Thoracic aorta (tissue), 2 donors: ENCODE data around the gene KRR1. TPM values are rescaled to one million over a fixed set of nuclear protein-coding genes. Genes with fewer than 3 reads are reported as not detected.
A peak's percentile ranks its signal among the peaks of the same experiment; 100 is the strongest.
"Not testable (repeated sequence)": the region's sequence is repeated elsewhere in the genome, so short reads cannot be mapped to it uniquely, and the experiment has no call there.

ENCODE experiments used
- ATAC-seq: fragments of 150-250 bp; one replicate; pipeline ENCODE4 v1.8.0; 2017; ENCODE audit warnings: low read depth; ENCODE audit not compliant: insufficient number of reproducible peaks, low FRiP score
- DNase-seq: peaks from one replicate; pipeline ENCODE4 v3.0.0-alpha.2; 2020; ENCODE audit warnings: low spot score
- H3K27ac ChIP-seq, 2 donors: fragments of 200-600 bp; sonication (generic); 1 replicate in 1 of 2; 2 replicates in 1 of 2; pipeline ENCODE4 v1.5.1; 2016; ENCODE audit warnings: mild to moderate bottlenecking in 2 of 2, moderate library complexity in 2 of 2
- H3K27me3 ChIP-seq: fragments of 200-600 bp; sonication (generic); replicated peaks from 2 replicates; pipeline ENCODE4 v1.6.0; 2016; ENCODE audit warnings: mild to moderate bottlenecking; ENCODE audit not compliant: insufficient read depth
- H3K36me3 ChIP-seq: fragments of 200-600 bp; sonication (generic); one replicate; pipeline ENCODE4 v1.5.1; 2016
- H3K4me1 ChIP-seq, 2 donors: fragments of 200-600 bp; sonication (generic); 1 replicate in 1 of 2; 2 replicates in 1 of 2; pipeline versions ENCODE4 v1.5.1 to v1.6.0; 2016; ENCODE audit warnings: low read depth in 2 of 2, mild to moderate bottlenecking in 1 of 2; ENCODE audit not compliant: control insufficient read depth in 1 of 2
- H3K4me3 ChIP-seq: fragments of 200-600 bp; sonication (generic); 2 replicates; pipeline ENCODE4 v1.5.1; 2016; ENCODE audit warnings: mild to moderate bottlenecking
- H3K9me3 ChIP-seq: fragments of 200-600 bp; sonication (generic); 2 replicates; pipeline ENCODE4 v1.5.1; 2016
- CTCF ChIP-seq: fragments of 200-600 bp; sonication (generic); IDR thresholded peaks from one replicate; pipeline ENCODE4 v1.5.1; 2019; ENCODE audit warnings: antibody characterized with exemption
- total RNA-seq, 2 donors: library from RNA; depleted of rRNA; stranded (reverse); fragments of >200 nt; gene quantifications; one replicate each; pipeline versions ENCODE4 v1.1.0 to v1.2.3, GENCODE V29; 2016

The KRR1 gene
- total RNA-seq, 2 donors from 2014 or later: 30.6 to 46.8 TPM

- Histone ChIP-seq H3K4me1 (peaks cover 31 to 43% of the 10 kb centered on the region in 2 donors), H3K27me3 (no peaks in the 10 kb centered on the region), H3K36me3 (peaks cover 3% of the 10 kb centered on the region), H3K27ac (peak overlapping the region in 1 of 2 donors; percentile 29), H3K4me3 (no peak overlapping the region), H3K9me3 (no peaks in the 10 kb centered on the region)
- no peak for TF ChIP-seq CTCF
- DNase-seq (no peak), ATAC-seq (no peak)
These were observed 21.7 kb downstream of the KRR1 start for GRCh38 chr12:75489613-75490210.

- peak overlapping the region in 1 of 2 donors; percentile 29 for H3K27ac ChIP-seq
- no peaks in the 10 kb centered on the region for H3K9me3 ChIP-seq
- H3K36me3 ChIP-seq: peaks cover 3% of the 10 kb centered on the region
- ATAC-seq (no peak), DNase-seq (no peak)
- H3K4me3 ChIP-seq: no peak overlapping the region
- TF ChIP-seq CTCF: no peak
- peaks cover 36 to 48% of the 10 kb centered on the region in 2 donors for H3K4me1 ChIP-seq
- no peaks in the 10 kb centered on the region for H3K27me3 ChIP-seq
These were observed 22.2 kb downstream of the KRR1 start for GRCh38 chr12:75489187-75489586.

- peaks cover 41 to 54% of the 10 kb centered on the region in 2 donors for H3K4me1 ChIP-seq
- no peaks in the 10 kb centered on the region for H3K9me3 ChIP-seq
- DNase-seq (no peak), ATAC-seq (no peak)
- TF ChIP-seq CTCF: peak; percentile 30
- no peak overlapping the region for H3K4me3 ChIP-seq
- H3K36me3 ChIP-seq: peaks cover 3% of the 10 kb centered on the region
- H3K27ac ChIP-seq: peak overlapping the region in 1 of 2 donors; percentile 29
- no peaks in the 10 kb centered on the region for H3K27me3 ChIP-seq
These were observed 22.9 kb downstream of the KRR1 start for GRCh38 chr12:75488553-75488952.

GRCh38 chr12:75487308-75487707 is 24.1 kb downstream of the KRR1 start:
- DNase-seq (no peak), ATAC-seq (no peak)
- H3K9me3 ChIP-seq: no peaks in the 10 kb centered on the region
- no peak for TF ChIP-seq CTCF
- H3K36me3 ChIP-seq: no peaks in the 10 kb centered on the region
- peak overlapping the region in 1 of 2 donors; percentile 17 for H3K27ac ChIP-seq
- no peak overlapping the region for H3K4me3 ChIP-seq
- H3K4me1 ChIP-seq: peaks cover 41 to 63% of the 10 kb centered on the region in 2 donors
- no peaks in the 10 kb centered on the region for H3K27me3 ChIP-seq

GRCh38 chr12:75484450-75484849 is 27.0 kb downstream of the KRR1 start:
- H3K4me1 ChIP-seq: peaks cover 41 to 66% of the 10 kb centered on the region in 2 donors
- not testable (repeated sequence) for H3K36me3 ChIP-seq, H3K9me3 ChIP-seq, DNase-seq, ATAC-seq, H3K27me3 ChIP-seq
- peak overlapping the region; percentile 88 to 89 for H3K27ac ChIP-seq
- peak overlapping the region; percentile 77 for H3K4me3 ChIP-seq

GRCh38 chr12:75483431-75483830 is 28.0 kb downstream of the KRR1 start:
- DNase-seq (no peak), ATAC-seq (no peak)
- peak overlapping the region; percentile 77 for H3K4me3 ChIP-seq

More at GRCh38 chr12:75483431-75483830, 28.0 kb downstream of the KRR1 start:
- peaks cover 35 to 62% of the 10 kb centered on the region in 2 donors for H3K4me1 ChIP-seq
- no peaks in the 10 kb centered on the region for H3K36me3 ChIP-seq
- H3K9me3 ChIP-seq: no peaks in the 10 kb centered on the region
- peak overlapping the region; percentile 88 to 89 for H3K27ac ChIP-seq
- no peaks in the 10 kb centered on the region for H3K27me3 ChIP-seq
- TF ChIP-seq CTCF: no peak
